Measurements from ENCODE around the gene TAF15.

- TF ChIP-seq, protein P1, sequence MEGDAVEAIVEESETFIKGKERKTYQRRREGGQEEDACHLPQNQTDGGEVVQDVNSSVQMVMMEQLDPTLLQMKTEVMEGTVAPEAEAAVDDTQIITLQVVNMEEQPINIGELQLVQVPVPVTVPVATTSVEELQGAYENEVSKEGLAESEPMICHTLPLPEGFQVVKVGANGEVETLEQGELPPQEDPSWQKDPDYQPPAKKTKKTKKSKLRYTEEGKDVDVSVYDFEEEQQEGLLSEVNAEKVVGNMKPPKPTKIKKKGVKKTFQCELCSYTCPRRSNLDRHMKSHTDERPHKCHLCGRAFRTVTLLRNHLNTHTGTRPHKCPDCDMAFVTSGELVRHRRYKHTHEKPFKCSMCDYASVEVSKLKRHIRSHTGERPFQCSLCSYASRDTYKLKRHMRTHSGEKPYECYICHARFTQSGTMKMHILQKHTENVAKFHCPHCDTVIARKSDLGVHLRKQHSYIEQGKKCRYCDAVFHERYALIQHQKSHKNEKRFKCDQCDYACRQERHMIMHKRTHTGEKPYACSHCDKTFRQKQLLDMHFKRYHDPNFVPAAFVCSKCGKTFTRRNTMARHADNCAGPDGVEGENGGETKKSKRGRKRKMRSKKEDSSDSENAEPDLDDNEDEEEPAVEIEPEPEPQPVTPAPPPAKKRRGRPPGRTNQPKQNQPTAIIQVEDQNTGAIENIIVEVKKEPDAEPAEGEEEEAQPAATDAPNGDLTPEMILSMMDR (IDR thresholded peaks at IDR 0.05): no peak
- TF ChIP-seq POLR2A (IDR thresholded peaks at IDR 0.05) (no peak), POLR2AphosphoS5 (IDR thresholded peaks at IDR 0.05) (no peak)
Measured at GRCh38 chr17:35796942-35797341, 12.3 kb upstream of the TAF15 start.

Measured in sigmoid colon (tissue), 4 donors.